SU-DHL-6 (cell line): ENCODE measurements around the gene RAPGEF5.

Source experiments
- H2AFZ ChIP-seq: fragments of 200-600 bp; sonication (generic); 2 replicates; pipeline ENCODE4 v1.6.1; 2014; ENCODE audit warnings: low read depth, mild to moderate bottlenecking, moderate library complexity, mixed read lengths, antibody characterized with exemption, low read length; ENCODE audit not compliant: severe bottlenecking
- H3F3A ChIP-seq: fragments of 200-600 bp; shearing (Covaris generic); 2 replicates; pipeline ENCODE4 v1.6.0; 2016; ENCODE audit warnings: antibody characterized with exemption, mild to moderate bottlenecking; ENCODE audit not compliant: insufficient read depth
- H3K27ac ChIP-seq: fragments of 200-600 bp; sonication (generic); 2 replicates; pipeline ENCODE4 v1.5.1; 2016; ENCODE audit warnings: low read depth, mild to moderate bottlenecking, low read length, moderate library complexity, mixed read lengths
- H3K27me3 ChIP-seq: fragments of 200-600 bp; sonication (generic), shearing (Covaris generic); 2 replicates; pipeline ENCODE4 v1.6.0; 2014; ENCODE audit warnings: mild to moderate bottlenecking, low read length
- H3K36me3 ChIP-seq: fragments of 200-600 bp; sonication (generic); 2 replicates; pipeline ENCODE4 v1.6.1; 2014; ENCODE audit warnings: mild to moderate bottlenecking, low read length, mixed read lengths
- H3K4me2 ChIP-seq: fragments of 300-600, 200-600 bp; shearing (Covaris generic), sonication (generic); 2 replicates; pipeline ENCODE4 v1.6.0; 2014; ENCODE audit warnings: low read length, low read depth, mild to moderate bottlenecking; ENCODE audit not compliant: poor library complexity, severe bottlenecking
- H3K4me3 ChIP-seq: fragments of 200-600 bp; sonication (generic); 2 replicates; pipeline ENCODE4 v1.5.1; 2014; ENCODE audit warnings: antibody characterized with exemption, low read length, mild to moderate bottlenecking, mixed read lengths; ENCODE audit not compliant: insufficient read depth, poor library complexity, severe bottlenecking
- H3K79me2 ChIP-seq: fragments of 200-600 bp; sonication (generic); 2 replicates; pipeline ENCODE4 v1.6.1; 2014; ENCODE audit warnings: mild to moderate bottlenecking, low read length, moderate library complexity; ENCODE audit not compliant: insufficient read depth
- H3K9ac ChIP-seq: fragments of 200-600 bp; sonication (generic); 2 replicates; pipeline ENCODE4 v1.7.0; 2014; ENCODE audit warnings: mild to moderate bottlenecking, low read length
- H3K9me2 ChIP-seq: fragments of 200-600 bp; sonication (generic); replicated peaks from 2 replicates; pipeline ENCODE4 v1.6.1; 2014; ENCODE audit warnings: low read length; ENCODE audit not compliant: insufficient read depth
- H3K9me3 ChIP-seq: fragments of 200-600 bp; sonication (generic); 2 replicates; pipeline ENCODE4 v1.6.1; 2014; ENCODE audit warnings: low read length, mixed read lengths; ENCODE audit not compliant: insufficient read depth
- H4K20me1 ChIP-seq: fragments of 200-600 bp; sonication (generic); 2 replicates; pipeline ENCODE4 v1.6.1; 2014; ENCODE audit warnings: low read depth, mild to moderate bottlenecking, antibody characterized with exemption, low read length, moderate library complexity, mixed read lengths
- CTCF ChIP-seq: fragments of 200-600 bp; sonication (generic); IDR thresholded peaks from one replicate; pipeline ENCODE4 v1.5.1; 2017; ENCODE audit warnings: antibody characterized with exemption, mild to moderate bottlenecking, low read length, moderate library complexity; ENCODE audit not compliant: insufficient read depth, poor library complexity, severe bottlenecking
- EZH2phosphoT487 ChIP-seq: fragments of 200-600 bp; sonication (generic), shearing (Covaris generic); conservative IDR thresholded peaks from 2 replicates; pipeline ENCODE4 v1.6.1; 2018; ENCODE audit warnings: mild to moderate bottlenecking, antibody characterized with exemption, low read length, moderate library complexity, mixed read lengths

Gene RAPGEF5

GRCh38 chr7:22397981-22398380 is 41.0 kb upstream of the RAPGEF5 start:
- Histone ChIP-seq H3K27ac (no peak overlapping the region), H3K9me3 (no peaks in the 10 kb centered on the region), H2AFZ (no peak overlapping the region), H3K4me3 (no peak overlapping the region), H3K36me3 (no peaks in the 10 kb centered on the region), H3K4me2 (no peak overlapping the region), H3K79me2 (no peaks in the 10 kb centered on the region), H3F3A (no peaks in the 10 kb centered on the region), H4K20me1 (no peaks in the 10 kb centered on the region), H3K9ac (no peak overlapping the region), H3K27me3 (no peaks in the 10 kb centered on the region), H3K9me2 (no peaks in the 10 kb centered on the region)
- no peak for TF ChIP-seq EZH2phosphoT487

DNA sequence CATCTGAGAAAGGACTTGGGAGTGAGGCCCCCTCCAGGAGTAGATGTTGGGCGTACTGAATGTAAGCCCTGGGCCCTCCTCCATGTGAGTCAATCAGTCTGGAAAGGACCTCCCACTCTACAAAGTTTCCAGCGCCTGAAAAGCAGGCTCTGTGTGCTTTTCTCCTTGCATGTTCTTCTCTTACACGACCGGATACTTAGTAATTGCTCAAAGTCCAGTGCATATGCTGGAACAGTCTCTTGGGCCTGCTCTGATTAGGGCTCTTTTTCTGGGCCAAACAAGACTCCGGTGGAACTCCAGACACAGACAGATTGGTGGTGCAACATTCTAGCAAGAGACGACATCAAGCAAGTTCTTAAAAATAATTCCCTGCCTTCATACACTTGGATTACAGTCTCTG is 38.3 kb upstream of the RAPGEF5 start:
- Histone ChIP-seq H3K9me2 (no peaks in the 10 kb centered on the region), H3K9ac (no peak overlapping the region), H3K79me2 (no peaks in the 10 kb centered on the region), H3K36me3 (no peaks in the 10 kb centered on the region), H3K27ac (no peak overlapping the region), H4K20me1 (no peaks in the 10 kb centered on the region), H3K4me3 (no peak overlapping the region), H3K4me2 (no peak overlapping the region), H3K9me3 (no peaks in the 10 kb centered on the region), H2AFZ (no peak overlapping the region), H3F3A (no peaks in the 10 kb centered on the region), H3K27me3 (no peaks in the 10 kb centered on the region)
- TF ChIP-seq CTCF (no peak), EZH2phosphoT487 (no peak)

DNA sequence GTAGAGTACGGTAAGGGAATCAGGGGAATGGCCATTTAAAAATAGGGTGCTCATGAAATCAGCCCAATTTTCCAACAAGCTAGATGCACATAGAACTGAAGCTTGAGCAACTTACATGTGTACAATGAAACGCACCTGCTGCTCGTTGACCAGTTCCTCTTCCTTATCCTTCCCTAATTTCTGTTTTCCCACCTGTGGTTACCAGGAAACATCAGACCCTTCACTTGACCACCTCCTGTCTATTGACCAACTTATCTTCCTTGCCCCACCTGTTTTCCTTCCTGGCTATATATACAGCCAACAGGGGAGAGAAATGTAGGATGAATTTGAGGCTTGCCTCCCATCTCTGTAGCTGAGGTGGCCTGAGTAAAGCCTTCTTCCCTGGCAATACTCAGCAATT is 37.8 kb upstream of the RAPGEF5 start:
- no peaks in the 10 kb centered on the region for H4K20me1 ChIP-seq
- H3K9me2 ChIP-seq, result no peaks in the 10 kb centered on the region
- no peak overlapping the region for H3K4me2 ChIP-seq
- no peak overlapping the region for H3K27ac ChIP-seq
- H3F3A ChIP-seq, result no peaks in the 10 kb centered on the region
- no peak overlapping the region for H3K4me3 ChIP-seq
- no peaks in the 10 kb centered on the region for H3K9me3 ChIP-seq
- no peaks in the 10 kb centered on the region for H3K27me3 ChIP-seq
- H2AFZ ChIP-seq, result no peak overlapping the region
- H3K36me3 ChIP-seq, result no peaks in the 10 kb centered on the region
- H3K9ac ChIP-seq, result no peak overlapping the region
- no peaks in the 10 kb centered on the region for H3K79me2 ChIP-seq
- TF ChIP-seq CTCF, result no peak
- TF ChIP-seq EZH2phosphoT487, result no peak

GRCh38 chr7:22393913-22394729 is 37.2 kb upstream of the RAPGEF5 start:
- Histone ChIP-seq H3K9me3 (no peaks in the 10 kb centered on the region), H3K4me3 (no peak overlapping the region), H2AFZ (no peak overlapping the region), H3K9me2 (no peaks in the 10 kb centered on the region), H3K36me3 (no peaks in the 10 kb centered on the region), H3K9ac (no peak overlapping the region), H3K27me3 (no peaks in the 10 kb centered on the region), H3K4me2 (no peak overlapping the region), H4K20me1 (no peaks in the 10 kb centered on the region), H3F3A (no peaks in the 10 kb centered on the region), H3K79me2 (no peaks in the 10 kb centered on the region), H3K27ac (no peak overlapping the region)
- no peak for TF ChIP-seq EZH2phosphoT487
- TF ChIP-seq CTCF, result no peak
